HG03095 (cell line): ENCODE results near the gene CCP110.

Source experiments
- ATAC-seq: cut with Tn5 transposase; IDR thresholded peaks from one replicate; pipeline ENCODE4 v1.9.1; 2021; ENCODE audit warnings: moderate library complexity; ENCODE audit not compliant: unreplicated experiment

Gene CCP110, protein sequence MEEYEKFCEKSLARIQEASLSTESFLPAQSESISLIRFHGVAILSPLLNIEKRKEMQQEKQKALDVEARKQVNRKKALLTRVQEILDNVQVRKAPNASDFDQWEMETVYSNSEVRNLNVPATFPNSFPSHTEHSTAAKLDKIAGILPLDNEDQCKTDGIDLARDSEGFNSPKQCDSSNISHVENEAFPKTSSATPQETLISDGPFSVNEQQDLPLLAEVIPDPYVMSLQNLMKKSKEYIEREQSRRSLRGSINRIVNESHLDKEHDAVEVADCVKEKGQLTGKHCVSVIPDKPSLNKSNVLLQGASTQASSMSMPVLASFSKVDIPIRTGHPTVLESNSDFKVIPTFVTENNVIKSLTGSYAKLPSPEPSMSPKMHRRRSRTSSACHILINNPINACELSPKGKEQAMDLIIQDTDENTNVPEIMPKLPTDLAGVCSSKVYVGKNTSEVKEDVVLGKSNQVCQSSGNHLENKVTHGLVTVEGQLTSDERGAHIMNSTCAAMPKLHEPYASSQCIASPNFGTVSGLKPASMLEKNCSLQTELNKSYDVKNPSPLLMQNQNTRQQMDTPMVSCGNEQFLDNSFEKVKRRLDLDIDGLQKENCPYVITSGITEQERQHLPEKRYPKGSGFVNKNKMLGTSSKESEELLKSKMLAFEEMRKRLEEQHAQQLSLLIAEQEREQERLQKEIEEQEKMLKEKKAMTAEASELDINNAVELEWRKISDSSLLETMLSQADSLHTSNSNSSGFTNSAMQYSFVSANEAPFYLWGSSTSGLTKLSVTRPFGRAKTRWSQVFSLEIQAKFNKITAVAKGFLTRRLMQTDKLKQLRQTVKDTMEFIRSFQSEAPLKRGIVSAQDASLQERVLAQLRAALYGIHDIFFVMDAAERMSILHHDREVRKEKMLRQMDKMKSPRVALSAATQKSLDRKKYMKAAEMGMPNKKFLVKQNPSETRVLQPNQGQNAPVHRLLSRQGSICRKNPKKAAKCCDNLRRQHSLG

DNA sequence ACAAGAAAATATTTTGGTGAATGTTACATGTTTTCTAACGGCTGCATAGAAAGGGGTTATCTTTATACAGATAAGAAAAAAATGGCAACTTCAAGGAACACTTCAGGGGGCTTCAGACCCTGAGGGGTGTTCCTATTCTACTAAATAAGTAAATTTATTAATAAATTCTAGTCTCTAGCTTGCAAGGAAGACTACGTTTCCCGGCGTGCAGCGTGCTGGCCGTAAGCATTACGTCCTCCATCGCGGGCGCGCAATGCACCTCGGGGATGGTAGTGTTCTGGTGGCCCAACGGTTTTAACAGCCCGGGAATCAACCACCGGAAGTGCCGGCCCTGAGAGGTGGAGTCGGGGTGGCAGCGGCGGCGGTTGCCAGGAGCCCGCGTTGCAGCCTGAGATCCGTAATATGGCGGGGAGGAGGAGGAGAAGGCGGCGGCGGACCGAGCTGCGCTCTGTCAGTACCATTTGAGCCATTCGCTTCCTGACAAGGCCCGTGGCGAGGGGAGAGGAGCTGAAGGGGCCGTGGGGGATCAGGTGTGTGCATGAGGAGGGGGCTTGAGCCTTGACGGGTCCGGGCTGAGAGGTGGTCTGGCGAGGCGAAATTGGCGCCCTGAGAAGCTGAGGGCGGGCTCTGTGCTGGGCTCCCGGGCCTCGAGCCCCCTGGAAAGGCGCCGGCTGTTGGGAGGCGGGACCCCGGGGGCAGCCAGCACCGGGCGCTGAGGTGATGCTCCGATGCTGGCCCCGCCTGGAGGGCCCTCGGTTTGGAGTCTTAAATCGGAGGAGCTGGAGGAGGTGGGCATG lies at the start of gene CCP110:
CCP110 (plus strand) TSS at position 384 of the 797 bp plus-strand sequence. CDS start 3,940 bp downstream, outside the sequence.
- ATAC-seq, result peak; percentile 60

DNA sequence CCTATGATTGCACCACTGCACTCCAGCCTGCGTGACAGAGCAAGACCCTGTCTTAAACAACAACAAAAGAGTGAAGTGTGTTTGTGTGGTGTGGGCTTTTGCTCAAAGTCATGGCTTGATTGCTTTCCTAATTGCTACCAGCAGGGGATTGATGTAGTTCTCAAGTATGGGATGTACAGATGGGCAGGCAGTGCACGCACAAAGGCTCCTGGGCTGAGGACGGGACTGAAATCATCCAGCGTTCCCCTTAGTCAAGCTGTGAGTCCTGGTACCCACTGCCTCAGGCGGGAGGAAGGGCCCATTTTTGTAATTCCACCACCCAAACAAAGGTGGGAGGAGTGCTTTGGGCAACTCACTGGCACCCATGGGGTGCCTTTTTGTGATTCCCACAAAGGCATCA lies 49.1 kb upstream of the CCP110 start:
- no peak for ATAC-seq

DNA sequence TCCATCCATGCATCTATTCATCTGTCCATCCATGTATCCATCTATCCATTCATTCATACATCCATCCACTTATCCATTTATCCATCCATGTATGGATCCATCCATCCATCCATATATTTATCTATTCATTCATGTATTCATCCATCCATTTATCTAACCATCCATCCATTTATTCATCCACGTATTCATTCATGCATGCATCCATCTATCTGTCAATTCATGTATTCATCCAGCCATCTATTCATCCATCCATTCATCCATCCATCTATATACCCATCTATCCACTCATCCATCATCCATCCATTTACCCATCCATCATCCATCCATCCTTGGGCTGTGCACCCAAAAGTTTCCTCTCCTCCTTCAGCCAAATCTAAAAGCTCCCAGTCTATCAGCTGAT lies 45.2 kb upstream of the CCP110 start:
- ATAC-seq, result no peak

DNA sequence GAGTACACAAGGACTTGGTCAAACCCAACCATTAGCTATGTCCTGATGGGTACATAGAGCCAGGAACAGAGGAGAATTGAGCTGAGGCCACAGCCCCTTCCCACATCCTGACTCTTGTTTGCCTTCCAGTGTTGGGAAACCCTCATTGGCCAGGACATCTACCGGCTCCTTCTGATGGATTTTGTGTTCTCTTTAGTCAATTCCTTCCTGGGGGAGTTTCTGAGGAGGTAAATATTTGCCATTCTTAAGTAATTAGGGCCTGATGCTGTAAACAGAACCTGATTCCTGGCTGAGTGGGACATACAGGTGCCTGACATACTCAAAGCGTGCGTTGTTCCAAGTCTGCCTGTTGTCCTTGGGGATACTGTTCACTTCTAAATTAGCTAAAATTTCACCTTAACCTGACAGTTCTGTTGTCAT lies 44.4 kb upstream of the CCP110 start:
- no peak for ATAC-seq

DNA sequence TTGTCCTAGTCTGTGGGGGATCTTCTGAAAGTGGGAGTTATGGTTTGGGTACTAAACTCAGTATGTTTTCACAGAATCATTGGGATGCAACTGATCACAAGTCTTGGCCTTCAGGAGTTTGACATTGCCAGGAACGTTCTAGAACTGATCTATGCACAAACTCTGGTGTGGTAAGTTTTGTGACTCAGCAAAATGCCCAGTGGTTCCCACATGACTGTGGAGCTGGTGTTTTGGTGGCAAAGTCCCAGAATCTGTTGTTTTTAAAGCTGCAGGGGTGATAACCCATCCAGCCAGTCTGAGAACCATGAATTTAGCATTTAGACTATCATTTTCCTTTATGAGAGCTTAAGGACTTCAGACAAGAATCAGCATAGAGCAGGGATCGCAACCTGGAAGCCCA lies 42.4 kb upstream of the CCP110 start:
- ATAC-seq, result no peak

DNA sequence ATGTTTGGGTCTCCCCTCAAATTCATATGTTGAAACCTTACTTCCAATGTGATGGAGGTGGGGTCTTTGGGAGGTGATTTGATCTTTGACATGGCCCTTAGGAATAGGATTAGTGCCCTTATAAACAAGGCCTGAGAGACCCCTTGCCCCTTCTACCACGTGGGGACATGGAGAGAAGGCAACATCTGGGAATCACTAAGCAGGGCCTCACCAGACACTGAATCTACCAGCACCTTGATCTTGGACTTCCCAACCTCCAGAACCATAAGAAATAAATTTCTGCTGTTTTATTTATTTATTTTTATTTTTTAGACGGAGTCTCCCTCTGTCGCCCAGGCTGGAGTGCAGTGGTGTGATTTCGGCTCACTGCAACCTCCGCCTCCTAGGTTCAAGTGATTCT lies 42.0 kb upstream of the CCP110 start:
- ATAC-seq, result no peak

DNA sequence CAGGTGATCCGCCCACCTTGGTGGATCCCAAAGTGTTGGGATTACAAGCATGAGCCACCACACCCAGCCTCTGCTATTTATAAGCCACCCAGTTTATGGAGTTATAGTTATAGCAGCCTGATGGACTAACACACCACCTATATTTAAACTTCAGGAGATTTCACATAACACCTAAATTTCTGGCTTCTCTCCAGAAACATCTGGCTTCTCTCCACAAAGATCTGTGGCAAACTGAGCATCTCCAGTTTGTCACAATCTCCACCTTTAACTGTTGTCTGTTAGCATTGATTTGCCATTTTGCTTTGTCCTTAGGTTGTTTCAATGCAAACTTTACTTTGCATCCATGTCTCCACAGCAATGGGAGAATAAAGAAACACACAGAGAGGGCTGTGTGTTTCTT lies 41.5 kb upstream of the CCP110 start:
- ATAC-seq, result no peak

DNA sequence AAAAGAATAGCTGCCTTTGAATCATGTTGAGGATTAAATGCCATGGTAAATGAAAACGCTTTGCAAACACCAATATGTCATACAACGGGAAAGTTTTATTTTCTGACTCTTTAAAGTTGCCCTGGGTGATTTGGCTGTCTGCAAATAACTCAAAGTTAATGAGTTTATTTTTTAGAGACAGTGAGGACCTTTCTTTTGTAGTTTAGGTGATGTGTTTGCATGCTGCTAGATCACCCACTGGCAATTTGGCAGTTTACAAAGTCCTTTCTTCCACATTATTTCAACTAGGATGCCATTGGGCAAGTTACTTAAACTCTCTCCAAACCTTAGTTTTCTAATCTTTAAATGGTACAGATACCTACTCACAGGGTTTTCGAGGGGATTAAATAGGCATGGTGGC lies 39.6 kb upstream of the CCP110 start:
- ATAC-seq, result no peak

DNA sequence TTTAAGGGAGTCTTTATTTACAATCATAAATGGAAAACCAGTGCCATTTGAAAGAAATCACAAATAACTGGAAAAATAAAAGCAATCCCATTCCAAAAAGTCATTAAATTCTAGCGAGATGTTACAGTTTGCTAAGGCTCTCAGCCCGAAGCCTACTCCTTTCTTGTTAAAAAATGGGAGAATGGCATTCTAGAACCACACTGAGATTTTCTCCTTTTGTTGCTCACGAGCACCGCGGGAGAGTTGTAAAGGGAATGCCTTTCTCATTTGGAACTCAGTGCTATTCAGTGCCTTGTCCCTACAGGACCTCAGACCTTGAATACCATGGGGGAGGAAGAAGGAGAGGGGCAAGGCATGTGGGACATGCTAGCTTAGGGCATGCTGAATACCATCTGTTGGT lies 38.1 kb upstream of the CCP110 start:
- ATAC-seq, result no peak

DNA sequence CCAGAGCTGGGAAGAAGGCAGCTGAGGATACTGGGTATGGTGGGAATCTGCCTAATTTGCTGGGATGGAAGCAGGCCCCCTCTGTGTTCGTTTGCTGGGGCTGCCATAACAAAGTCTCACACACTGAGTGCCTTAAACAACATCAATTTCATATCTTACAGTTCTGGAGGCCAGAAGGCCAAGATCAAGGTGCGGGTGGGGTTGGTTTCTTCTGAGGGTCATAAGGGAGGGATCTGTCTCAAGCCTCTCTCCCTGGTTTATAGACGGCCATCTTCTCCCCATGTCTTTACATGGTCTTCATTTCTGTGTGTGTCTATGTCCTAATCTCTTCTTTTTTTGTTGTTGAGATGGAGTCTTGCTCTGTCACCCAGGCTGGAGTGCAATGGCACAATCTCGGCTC lies 37.7 kb upstream of the CCP110 start:
- no peak for ATAC-seq

DNA sequence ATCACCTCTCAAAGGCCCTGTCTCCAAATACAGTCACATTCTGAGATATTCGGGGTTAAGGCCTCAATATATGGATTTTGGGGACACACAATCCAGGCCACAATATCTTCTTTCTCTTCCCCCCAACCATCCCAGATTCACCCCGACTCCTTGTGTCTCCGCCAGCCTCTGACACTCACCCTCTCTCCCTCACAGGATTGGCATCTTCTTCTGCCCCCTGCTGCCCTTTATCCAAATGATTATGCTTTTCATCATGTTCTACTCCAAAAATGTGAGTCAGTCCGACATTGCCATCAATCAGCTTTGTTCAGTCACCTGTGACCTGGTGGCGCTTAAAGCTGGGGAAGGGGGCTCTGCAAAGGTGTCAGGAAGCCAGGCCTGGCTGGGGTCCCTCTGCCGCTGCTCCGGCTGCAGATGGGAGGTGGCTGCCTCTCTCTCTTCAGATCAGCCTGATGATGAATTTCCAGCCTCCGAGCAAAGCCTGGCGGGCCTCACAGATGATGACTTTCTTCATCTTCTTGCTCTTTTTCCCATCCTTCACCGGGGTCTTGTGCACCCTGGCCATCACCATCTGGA lies 36.9 kb upstream of the CCP110 start:
- no peak for ATAC-seq

DNA sequence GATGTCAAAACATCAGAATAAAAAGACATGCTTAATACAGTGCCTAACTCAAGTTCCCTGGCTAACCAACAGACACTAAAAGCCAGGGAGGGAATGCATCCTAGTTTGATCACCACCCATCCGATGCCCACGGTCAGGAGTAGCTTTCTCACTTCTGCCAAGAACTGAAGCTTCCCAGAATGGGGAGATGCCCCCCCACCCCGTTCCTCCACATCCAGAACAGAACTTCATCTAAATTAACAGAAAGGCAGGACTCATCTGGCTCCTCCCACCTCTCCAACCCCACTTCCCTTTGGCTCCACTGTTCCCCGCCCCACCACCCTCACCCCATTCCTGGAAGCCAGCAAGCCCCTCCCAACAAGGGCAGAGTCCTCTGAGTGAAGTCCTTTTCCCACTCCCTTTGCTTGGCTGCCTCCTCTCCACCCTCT lies 35.5 kb upstream of the CCP110 start:
- no peak for ATAC-seq

DNA sequence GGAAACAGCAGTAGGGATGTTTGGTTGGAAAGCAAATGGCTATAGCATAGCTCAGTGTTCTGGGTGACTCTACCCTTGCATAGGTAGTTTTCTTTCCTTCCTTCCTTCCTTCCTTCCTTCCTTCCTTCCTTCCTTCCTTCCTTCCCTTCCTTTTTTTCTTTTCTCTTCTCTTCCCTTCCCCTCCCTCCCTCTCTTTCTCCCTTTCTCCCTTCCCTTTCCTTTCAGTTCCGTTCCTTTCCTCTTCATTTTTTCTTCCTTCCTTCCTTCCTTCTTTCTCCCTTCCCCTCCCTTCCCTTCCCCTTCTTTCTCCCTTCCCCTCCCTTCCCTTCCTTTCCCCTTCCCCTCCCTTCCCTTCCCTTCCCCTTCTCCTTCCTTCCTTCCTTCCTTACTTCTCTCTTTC lies 33.1 kb upstream of the CCP110 start:
- no peak for ATAC-seq

DNA sequence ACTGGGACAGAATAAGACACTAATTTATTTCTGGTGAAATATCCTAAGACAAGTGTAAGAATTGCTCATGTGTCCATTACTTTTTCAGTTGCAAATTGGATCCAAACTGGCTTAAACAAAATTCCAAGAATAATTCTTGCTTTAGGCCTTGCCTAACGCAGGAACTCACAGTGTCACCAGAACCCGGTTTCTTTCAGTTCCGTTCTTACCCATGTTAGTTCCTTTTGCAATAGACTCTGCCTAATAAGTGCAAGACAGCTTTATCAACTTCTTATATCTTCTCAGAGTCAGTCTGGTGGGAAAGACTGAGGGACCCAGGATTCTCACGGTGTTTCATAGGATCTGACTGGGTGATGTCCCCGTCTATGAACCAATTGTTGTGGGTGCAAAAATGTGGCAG lies 26.6 kb upstream of the CCP110 start:
- ATAC-seq, result no peak

DNA sequence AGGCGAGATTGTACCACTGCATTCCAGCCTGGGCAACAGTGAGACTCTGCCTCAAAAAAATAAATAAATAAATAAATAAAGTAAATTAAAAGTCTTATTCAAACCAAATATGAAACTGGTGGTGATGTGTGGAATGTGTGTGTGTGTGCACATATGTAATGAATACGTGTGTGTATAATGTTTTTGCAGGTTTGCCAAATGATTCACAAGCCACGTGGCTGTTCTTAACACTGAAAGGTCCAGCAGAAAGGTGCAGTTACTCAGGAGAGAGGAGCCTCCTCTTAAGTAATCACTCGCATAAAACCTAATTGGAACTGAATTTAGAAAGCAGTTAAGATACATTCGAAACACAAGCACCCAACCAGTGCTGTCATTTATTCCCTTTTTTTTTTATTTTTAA lies 24.7 kb upstream of the CCP110 start:
- no peak for ATAC-seq

DNA sequence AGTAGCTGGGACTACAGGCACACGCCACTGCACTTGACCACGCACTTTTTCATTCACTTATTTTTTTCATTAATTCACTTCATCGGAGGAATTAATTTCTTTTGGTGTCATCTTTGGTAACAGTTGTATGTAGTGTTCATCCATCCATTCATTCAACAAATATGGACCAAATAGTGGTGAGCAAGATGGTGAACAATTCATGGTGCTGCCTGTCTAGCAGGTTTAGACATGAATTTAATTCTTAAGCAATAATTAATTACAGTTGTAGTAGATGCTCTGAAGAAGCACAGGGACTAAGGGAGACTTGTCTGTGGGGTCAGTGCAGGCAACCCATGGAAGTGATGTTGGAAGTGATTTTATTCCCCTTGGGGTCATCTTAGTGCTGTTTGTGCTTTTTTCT lies 24.3 kb upstream of the CCP110 start:
- no peak for ATAC-seq

DNA sequence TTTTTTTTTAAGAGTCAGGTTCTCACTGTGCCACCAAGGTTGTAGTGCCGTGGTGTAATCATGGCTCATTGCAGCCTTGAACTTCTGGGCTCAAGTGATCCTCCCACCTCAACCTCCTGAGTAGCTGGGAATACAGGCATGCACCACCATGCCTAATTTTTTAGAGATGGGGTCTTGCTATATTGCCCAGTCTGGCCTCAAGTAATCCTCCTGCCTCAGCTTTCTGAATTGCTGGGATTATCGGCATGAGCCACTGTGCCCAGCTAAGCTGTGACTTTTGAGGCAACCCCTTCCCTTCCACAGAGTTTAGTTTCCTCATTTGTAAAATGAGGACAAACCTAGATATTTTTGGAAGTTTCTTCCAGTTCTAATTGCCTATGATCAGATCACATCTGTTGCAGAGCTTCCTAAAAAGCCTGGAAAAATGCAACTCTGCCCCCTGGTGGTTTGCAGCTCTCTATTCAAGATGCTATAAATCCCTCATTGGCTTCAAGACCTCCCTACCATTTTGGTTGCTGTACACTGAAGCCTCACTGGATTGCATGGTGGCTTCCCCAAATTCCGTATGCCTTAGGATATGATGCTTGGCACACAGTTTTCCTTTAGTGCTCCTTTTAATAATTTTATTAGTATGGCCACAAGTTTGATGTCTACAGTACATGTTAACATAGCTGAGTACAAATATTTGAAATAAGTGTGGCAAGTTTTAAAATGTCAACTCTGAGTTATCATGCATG lies 21.2 kb upstream of the CCP110 start:
- ATAC-seq, result no peak

DNA sequence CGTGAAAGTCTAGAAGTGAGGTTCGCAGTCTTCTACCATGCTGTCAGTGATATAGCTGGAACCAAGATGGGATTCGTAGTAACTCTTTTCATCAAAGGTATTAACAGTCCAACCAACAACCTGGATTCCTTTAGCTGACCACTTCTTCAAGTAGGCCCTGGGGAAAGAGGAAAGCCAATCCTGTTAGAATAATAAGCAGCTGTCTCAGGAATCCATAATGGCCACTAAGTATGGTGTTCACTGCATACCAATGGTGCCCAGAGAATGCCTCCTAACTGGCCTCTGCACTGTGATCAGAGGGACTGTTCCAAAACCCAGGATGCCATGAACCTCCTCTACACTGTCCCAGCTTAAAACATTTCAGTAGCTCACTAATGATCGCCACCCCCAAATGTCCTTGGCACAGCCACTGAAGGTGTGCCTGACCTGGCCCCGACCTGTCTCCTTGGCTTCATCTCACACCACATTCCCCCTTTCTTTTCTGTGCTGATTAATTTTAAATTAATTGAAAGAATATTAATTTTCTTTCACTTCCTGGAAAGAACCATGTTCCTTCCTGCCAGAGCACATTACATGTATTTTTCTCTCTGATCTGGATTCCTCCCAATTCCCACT lies 20.2 kb upstream of the CCP110 start:
- ATAC-seq, result no peak

DNA sequence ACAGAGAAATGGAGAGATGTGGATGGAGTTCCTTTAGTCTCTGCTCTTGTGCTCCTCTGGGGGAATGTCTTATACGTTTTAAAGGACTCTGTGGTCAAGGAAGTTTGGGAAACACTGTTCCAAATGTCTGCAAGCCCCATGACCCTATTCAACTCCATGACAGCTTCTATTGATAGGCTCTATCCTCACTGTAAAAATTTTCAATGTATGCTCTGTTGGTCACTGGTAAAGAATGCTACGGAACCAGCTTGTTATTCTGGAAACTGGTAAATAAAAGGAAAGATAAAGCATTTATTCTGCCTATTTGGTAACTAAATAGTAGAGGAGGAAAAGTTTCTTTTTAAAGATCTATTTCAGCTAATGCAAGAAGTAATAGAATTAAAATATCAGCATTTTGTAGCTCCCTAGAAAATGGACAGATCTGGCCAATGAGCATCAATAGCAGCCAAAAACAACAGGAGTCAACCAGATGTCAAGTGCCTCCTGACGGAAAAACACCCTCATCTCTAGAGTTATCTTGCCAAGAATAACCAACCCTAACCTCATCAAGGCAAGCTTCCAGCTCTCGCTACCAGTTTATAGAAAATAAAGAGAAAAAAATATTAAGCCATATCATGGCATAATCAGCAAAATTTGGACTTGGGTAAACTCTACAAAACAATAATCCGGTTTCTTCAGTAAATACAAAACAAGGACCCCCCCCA lies 18.0 kb upstream of the CCP110 start:
- no peak for ATAC-seq
